Gastrocnemius medialis (tissue), 4 donors: ENCODE measurements around the gene TMA7.

Source experiments
- CTCF ChIP-seq, 5 experiments: fragments of 450-650 bp in 3 of 5; fragments of 200-600 bp in 2 of 5; sonication (generic) in 2 of 5; IDR thresholded peaks in 4 of 5; conservative IDR thresholded peaks in 1 of 5; 1 replicate in 4 of 5; 2 replicates in 1 of 5; pipeline ENCODE4 v1.5.1; 2016 to 2019; ENCODE audit warnings: antibody characterized with exemption in 5 of 5, mild to moderate bottlenecking in 3 of 5, moderate library complexity in 3 of 5
- POLR2A ChIP-seq, 2 donors: fragments of 450-650 bp; IDR thresholded peaks; one replicate each; pipeline ENCODE4 v1.6.1; 2017; ENCODE audit warnings: antibody characterized with exemption in 2 of 2, mild to moderate bottlenecking in 2 of 2, moderate library complexity in 2 of 2

- no peak for TF ChIP-seq CTCF (IDR thresholded peaks at IDR 0.05 in 4 of 5, conservative IDR thresholded peaks at IDR 0.05 in 1 of 5)
- no peak for TF ChIP-seq POLR2A (IDR thresholded peaks at IDR 0.05)
Observed at GRCh38 chr3:48428088-48428571, 11.9 kb upstream of the TMA7 start.
